Muscle of leg (tissue), 11 donors: ENCODE measurements around the gene CMC1. TPM values are rescaled to one million over a fixed set of nuclear protein-coding genes. Genes with fewer than 3 reads are reported as not detected.
A peak's percentile ranks its signal among the peaks of the same experiment; 100 is the strongest.

ENCODE experiments used
- DNase-seq: peaks from one replicate; pipeline ENCODE4 v3.0.0; 2013
- H3K27ac ChIP-seq: one replicate; pipeline ENCODE4 v1.5.1; 2013; ENCODE audit warnings: mild to moderate bottlenecking, low read length, control low read depth
- H3K27me3 ChIP-seq: one replicate; pipeline ENCODE4 v1.6.1; 2013; ENCODE audit warnings: low read length; ENCODE audit not compliant: control insufficient read depth, insufficient read depth
- H3K36me3 ChIP-seq: one replicate; pipeline ENCODE4 v1.6.1; 2013; ENCODE audit warnings: low read length; ENCODE audit not compliant: control insufficient read depth, insufficient read depth
- H3K4me1 ChIP-seq: one replicate; pipeline ENCODE4 v1.6.1; 2013; ENCODE audit warnings: low read length; ENCODE audit not compliant: control insufficient read depth, insufficient read depth
- H3K4me3 ChIP-seq: one replicate; pipeline ENCODE4 v1.5.1; 2013; ENCODE audit warnings: low read length, control low read depth
- H3K9me3 ChIP-seq: replicated peaks from 2 replicates; pipeline ENCODE4 v1.6.1; 2013; ENCODE audit warnings: low read depth, low read length; ENCODE audit not compliant: control insufficient read depth
- whole genome bisulfite sequencing: methylation state at CpG from one replicate; pipeline ENCODE4 v1.1.5; 2013; ENCODE audit warnings: missing lambda C conversion rate; ENCODE audit not compliant: insufficient coverage; 5-methylcytosine and 5-hydroxymethylcytosine counted together
- polyA plus RNA-seq, 8 donors: library from polyadenylated mRNA; unstranded; fragments of 120-200 nt; gene quantifications; one replicate each; pipeline versions ENCODE4 v1.2.1 to v1.2.3, GENCODE V29; 2013; ENCODE audit warnings: inconsistent platforms in 1 of 8, low replicate concordance in 1 of 8; ENCODE audit not compliant: insufficient read length in 8 of 8, insufficient read depth in 1 of 8
- total RNA-seq: library from RNA; stranded (reverse); fragments of 120-200 nt; gene quantifications from one replicate; pipeline ENCODE4 v1.2.4, GENCODE V29; 2013

Gene CMC1
- total and polyA plus RNA-seq, 9 donors, result 10.7 to 25.8 (median 19.6) TPM

GRCh38 chr3:28322464-28322863 is 81.0 kb downstream of the CMC1 start:
- WGBS, result no CpG with 5 or more reads among the region's 1 CpG
- no peaks in the 10 kb centered on the region for H3K4me1 ChIP-seq
- no peaks in the 10 kb centered on the region for H3K27me3 ChIP-seq
- peaks cover 12% of the 10 kb centered on the region for H3K36me3 ChIP-seq
- H3K4me3 ChIP-seq, result no peak overlapping the region
- no peak overlapping the region for H3K27ac ChIP-seq
- DNase-seq, result no peak
- H3K9me3 ChIP-seq, result no peaks in the 10 kb centered on the region

GRCh38 chr3:28326458-28326926 is 85.1 kb downstream of the CMC1 start:
- Histone ChIP-seq H3K27me3 (no peaks in the 10 kb centered on the region), H3K4me3 (no peak overlapping the region), H3K4me1 (no peaks in the 10 kb centered on the region), H3K36me3 (peaks cover 10% of the 10 kb centered on the region), H3K9me3 (no peaks in the 10 kb centered on the region), H3K27ac (no peak overlapping the region)
- no CpG with 5 or more reads among the region's 2 CpGs for WGBS
- no peak for DNase-seq

GRCh38 chr3:28328188-28329151 is 87.1 kb downstream of the CMC1 start:
- Histone ChIP-seq H3K4me1 (no peaks in the 10 kb centered on the region), H3K27ac (no peak overlapping the region), H3K4me3 (no peak overlapping the region), H3K27me3 (no peaks in the 10 kb centered on the region), H3K36me3 (peaks cover 10% of the 10 kb centered on the region), H3K9me3 (no peaks in the 10 kb centered on the region)
- WGBS, result no CpG with 5 or more reads among the region's 4 CpGs
- DNase-seq, result peak; percentile 44

- H3K4me3 ChIP-seq, result no peak overlapping the region
- H3K9me3 ChIP-seq, result no peaks in the 10 kb centered on the region
- H3K27me3 ChIP-seq, result no peaks in the 10 kb centered on the region
- H3K4me1 ChIP-seq, result no peaks in the 10 kb centered on the region
- H3K36me3 ChIP-seq, result peaks cover 9% of the 10 kb centered on the region
- DNase-seq, result no peak
- no peak overlapping the region for H3K27ac ChIP-seq
Measured at GRCh38 chr3:28334552-28334951, 93.1 kb downstream of the CMC1 start.

GRCh38 chr3:28335246-28335645 is 93.8 kb downstream of the CMC1 start:
- Histone ChIP-seq H3K27ac (no peak overlapping the region), H3K9me3 (no peaks in the 10 kb centered on the region), H3K4me3 (no peak overlapping the region), H3K27me3 (no peaks in the 10 kb centered on the region), H3K4me1 (no peaks in the 10 kb centered on the region), H3K36me3 (peaks cover 9% of the 10 kb centered on the region)
- WGBS, result no CpG with 5 or more reads among the region's 2 CpGs
- DNase-seq, result no peak

- no peaks in the 10 kb centered on the region for H3K4me1 ChIP-seq
- no peak overlapping the region for H3K4me3 ChIP-seq
- H3K27me3 ChIP-seq, result no peaks in the 10 kb centered on the region
- H3K9me3 ChIP-seq, result no peaks in the 10 kb centered on the region
- H3K36me3 ChIP-seq, result peaks cover 9% of the 10 kb centered on the region
- no peak for DNase-seq
- H3K27ac ChIP-seq, result no peak overlapping the region
Measured at GRCh38 chr3:28337230-28337629, 95.8 kb downstream of the CMC1 start.

- no peak for DNase-seq
- H3K9me3 ChIP-seq, result no peaks in the 10 kb centered on the region
- H3K36me3 ChIP-seq, result peaks cover 2% of the 10 kb centered on the region
- H3K4me3 ChIP-seq, result no peak overlapping the region
- H3K27ac ChIP-seq, result no peak overlapping the region
- peaks cover 4% of the 10 kb centered on the region for H3K4me1 ChIP-seq
- H3K27me3 ChIP-seq, result no peaks in the 10 kb centered on the region
Measured at GRCh38 chr3:28343144-28343543, 101.7 kb downstream of the CMC1 start.

GRCh38 chr3:28345690-28346089 is 104.3 kb downstream of the CMC1 start:
- H3K4me1 ChIP-seq, result peaks cover 6% of the 10 kb centered on the region
- H3K9me3 ChIP-seq, result no peaks in the 10 kb centered on the region
- H3K36me3 ChIP-seq, result no peaks in the 10 kb centered on the region
- H3K27ac ChIP-seq, result no peak overlapping the region
- H3K27me3 ChIP-seq, result no peaks in the 10 kb centered on the region
- DNase-seq, result no peak
- WGBS, result no CpG with 5 or more reads among the region's 1 CpG
- H3K4me3 ChIP-seq, result no peak overlapping the region

GRCh38 chr3:28347374-28348264 is 106.2 kb downstream of the CMC1 start:
- peak overlapping the region; percentile 99 for H3K27ac ChIP-seq
- WGBS, result 17% methylated on average over 7 of the region's 16 CpGs
- no peaks in the 10 kb centered on the region for H3K27me3 ChIP-seq
- peaks cover 6% of the 10 kb centered on the region for H3K4me1 ChIP-seq
- H3K9me3 ChIP-seq, result peaks cover 10% of the 10 kb centered on the region
- peak overlapping the region; percentile 86 for H3K4me3 ChIP-seq
- DNase-seq, result peak; percentile 61
- no peaks in the 10 kb centered on the region for H3K36me3 ChIP-seq

GRCh38 chr3:28348265-28348628 is 106.8 kb downstream of the CMC1 start:
- H3K27ac ChIP-seq, result peak overlapping the region; percentile 99
- WGBS, result under 1% methylated on average over 15 of the region's 16 CpGs
- peaks cover 6% of the 10 kb centered on the region for H3K4me1 ChIP-seq
- peaks cover 14% of the 10 kb centered on the region for H3K9me3 ChIP-seq
- H3K27me3 ChIP-seq, result no peaks in the 10 kb centered on the region
- peaks cover 3% of the 10 kb centered on the region for H3K36me3 ChIP-seq
- no peak for DNase-seq
- H3K4me3 ChIP-seq, result peak overlapping the region; percentile 86
